Panc1 (cell line): ENCODE data around the gene SLC27A3. TPM values are rescaled to one million over a fixed set of nuclear protein-coding genes. Genes with fewer than 3 reads are reported as not detected.
A peak's percentile ranks its signal among the peaks of the same experiment; 100 is the strongest.

ENCODE experiments used
- ATAC-seq: fragments of 200-7000 bp; cut with Tn5 transposase; 2 replicates; pipeline ENCODE4 v1.9.1; 2020; ENCODE audit warnings: mild to moderate bottlenecking, moderate library complexity
- BruUV-seq: library from RNA; stranded (reverse); fragments of 400-500 nt; replicated peaks from 2 replicates; lab custom pipeline; 2021; lab: Mats Ljungman, UMichigan
- CTCF ChIA-PET: fragments of 300-600 bp; sonication (Branson Sonifier 250); formaldehyde crosslinking; loops from one replicate; lab custom pipeline; 2022; ENCODE audit warnings: antibody characterized with exemption; lab: Charles Lee
- POLR2A ChIA-PET: fragments of 300-600 bp; sonication (Branson Sonifier 250); formaldehyde crosslinking; loops from one replicate; lab custom pipeline; 2022; ENCODE audit warnings: antibody characterized with exemption; lab: Charles Lee
- DNase-seq: peaks from one replicate; pipeline ENCODE4 v3.0.0-alpha.2; 2010; ENCODE audit warnings: low read depth, low spot score
- H3K27ac ChIP-seq: 2 replicates; pipeline ENCODE4 v1.5.1; 2011; ENCODE audit warnings: mild to moderate bottlenecking, low read length, inconsistent platforms
- H3K27me3 ChIP-seq: fragments of 200-500 bp; sonication (Bioruptor generic); 2 replicates; pipeline ENCODE4 v1.6.0; 2014; ENCODE audit warnings: low read length, inconsistent platforms; ENCODE audit not compliant: control insufficient read depth, insufficient read depth
- H3K36me3 ChIP-seq: fragments of 200-500 bp; sonication (Bioruptor generic); 2 replicates; pipeline ENCODE4 v1.5.1; 2014; ENCODE audit warnings: inconsistent platforms, mild to moderate bottlenecking, low read length, moderate library complexity; ENCODE audit not compliant: control insufficient read depth, insufficient read depth
- H3K4me1 ChIP-seq: 2 replicates; pipeline ENCODE4 v1.5.1; 2011; ENCODE audit warnings: inconsistent platforms, mild to moderate bottlenecking, low read length, moderate library complexity; ENCODE audit not compliant: control insufficient read depth, insufficient read depth
- H3K4me3 ChIP-seq, 2 experiments: 2 replicates each; pipeline ENCODE4 v1.5.1; 2011 to 2012; ENCODE audit warnings: low read depth in 2 of 2, low read length in 2 of 2, mild to moderate bottlenecking in 2 of 2, inconsistent platforms in 1 of 2, moderate library complexity in 1 of 2
- H3K9me3 ChIP-seq: fragments of 200-500 bp; sonication (Bioruptor generic); 2 replicates; pipeline ENCODE4 v1.5.1; 2014; ENCODE audit warnings: low read depth, mild to moderate bottlenecking, inconsistent platforms, low read length, moderate library complexity; ENCODE audit not compliant: control insufficient read depth, insufficient read depth
- POLR2AphosphoS5 ChIP-seq: IDR thresholded peaks from 2 replicates; pipeline ENCODE4 v1.6.1; 2012; ENCODE audit warnings: mild to moderate bottlenecking, low read depth, low read length, moderate library complexity
- SIN3A ChIP-seq: IDR thresholded peaks from 2 replicates; pipeline ENCODE4 v1.6.1; 2012; ENCODE audit warnings: low read depth, mild to moderate bottlenecking, low read length, moderate library complexity, borderline replicate concordance; ENCODE audit not compliant: insufficient read depth
- TCF7L2 ChIP-seq: IDR thresholded peaks from 2 replicates; pipeline ENCODE4 v1.6.1; 2011; ENCODE audit warnings: mild to moderate bottlenecking, low read depth, low read length, inconsistent platforms
- in situ Hi-C: cut with HindIII; loops from 2 replicates; pipeline ENCODE4 v1.10.0; 2016; ENCODE audit warnings: low sequenced_read_pairs, low pct_unique_long_range_greater_than_20kb
- intact Hi-C: fragments of 100-400 bp; cut with micrococcal nuclease; formaldehyde crosslinking; loops from one replicate; pipeline ENCODE4 v1.10.0; 2022; ENCODE audit not compliant: unreplicated experiment
- total RNA-seq: library from RNA; stranded (reverse); gene quantifications from one replicate; pipeline ENCODE4 v1.2.1, GENCODE V29; 2021; ENCODE audit not compliant: unreplicated experiment
- TF ChIP-seq, protein P1 (sequence below): fragments of 450-650 bp; IDR thresholded peaks from 2 replicates; pipeline ENCODE4 v1.5.1; 2017; ENCODE audit warnings: mild to moderate bottlenecking
- TF ChIP-seq, protein P2 (sequence below), 2 experiments: IDR thresholded peaks; 2 replicates each; pipeline ENCODE4 v1.6.1; 2011 to 2012; ENCODE audit warnings: low read depth in 2 of 2, control low read depth in 1 of 2, low read length in 1 of 2, mild to moderate bottlenecking in 1 of 2, moderate library complexity in 1 of 2; ENCODE audit not compliant: insufficient read depth in 1 of 2

Gene SLC27A3
- total RNA-seq, 1 experiment from 2014 or later = 8.0 TPM

DNA sequence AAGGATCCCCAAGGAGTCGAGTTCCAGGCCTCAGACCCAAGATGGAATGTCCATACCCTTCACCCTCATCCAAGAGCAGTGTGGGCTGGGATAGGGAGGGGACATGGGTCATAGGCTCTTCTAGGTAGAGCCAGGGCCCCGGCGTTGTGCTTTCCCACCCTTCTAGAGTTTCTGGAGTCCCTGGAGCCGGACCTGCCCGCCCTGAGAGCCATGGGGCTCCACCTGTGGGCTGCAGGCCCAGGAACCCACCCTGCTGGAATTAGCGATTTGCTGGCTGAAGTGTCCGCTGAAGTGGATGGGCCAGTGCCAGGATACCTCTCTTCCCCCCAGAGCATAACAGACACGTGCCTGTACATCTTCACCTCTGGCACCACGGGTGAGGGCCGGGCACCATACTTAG lies 1.1 kb downstream of the SLC27A3 start:
- no peak for DNase-seq
- no peak; the same call in 1 of the 2 replicates for ATAC-seq
- ChIA-PET POLR2A (no interaction called here), CTCF (no interaction called here)
- no peak overlapping the region for H3K27ac ChIP-seq
- peak overlapping the region; percentile 60 to 61 for H3K4me3 ChIP-seq
- H3K27me3 ChIP-seq = no peaks in the 10 kb centered on the region
- no TSS peak for BruUV-seq
- TF ChIP-seq TCF7L2 = no peak
- TF ChIP-seq, protein P1, sequence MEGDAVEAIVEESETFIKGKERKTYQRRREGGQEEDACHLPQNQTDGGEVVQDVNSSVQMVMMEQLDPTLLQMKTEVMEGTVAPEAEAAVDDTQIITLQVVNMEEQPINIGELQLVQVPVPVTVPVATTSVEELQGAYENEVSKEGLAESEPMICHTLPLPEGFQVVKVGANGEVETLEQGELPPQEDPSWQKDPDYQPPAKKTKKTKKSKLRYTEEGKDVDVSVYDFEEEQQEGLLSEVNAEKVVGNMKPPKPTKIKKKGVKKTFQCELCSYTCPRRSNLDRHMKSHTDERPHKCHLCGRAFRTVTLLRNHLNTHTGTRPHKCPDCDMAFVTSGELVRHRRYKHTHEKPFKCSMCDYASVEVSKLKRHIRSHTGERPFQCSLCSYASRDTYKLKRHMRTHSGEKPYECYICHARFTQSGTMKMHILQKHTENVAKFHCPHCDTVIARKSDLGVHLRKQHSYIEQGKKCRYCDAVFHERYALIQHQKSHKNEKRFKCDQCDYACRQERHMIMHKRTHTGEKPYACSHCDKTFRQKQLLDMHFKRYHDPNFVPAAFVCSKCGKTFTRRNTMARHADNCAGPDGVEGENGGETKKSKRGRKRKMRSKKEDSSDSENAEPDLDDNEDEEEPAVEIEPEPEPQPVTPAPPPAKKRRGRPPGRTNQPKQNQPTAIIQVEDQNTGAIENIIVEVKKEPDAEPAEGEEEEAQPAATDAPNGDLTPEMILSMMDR = no peak
- TF ChIP-seq POLR2AphosphoS5 = no peak
- no peak for TF ChIP-seq SIN3A
- TF ChIP-seq, protein P2, sequence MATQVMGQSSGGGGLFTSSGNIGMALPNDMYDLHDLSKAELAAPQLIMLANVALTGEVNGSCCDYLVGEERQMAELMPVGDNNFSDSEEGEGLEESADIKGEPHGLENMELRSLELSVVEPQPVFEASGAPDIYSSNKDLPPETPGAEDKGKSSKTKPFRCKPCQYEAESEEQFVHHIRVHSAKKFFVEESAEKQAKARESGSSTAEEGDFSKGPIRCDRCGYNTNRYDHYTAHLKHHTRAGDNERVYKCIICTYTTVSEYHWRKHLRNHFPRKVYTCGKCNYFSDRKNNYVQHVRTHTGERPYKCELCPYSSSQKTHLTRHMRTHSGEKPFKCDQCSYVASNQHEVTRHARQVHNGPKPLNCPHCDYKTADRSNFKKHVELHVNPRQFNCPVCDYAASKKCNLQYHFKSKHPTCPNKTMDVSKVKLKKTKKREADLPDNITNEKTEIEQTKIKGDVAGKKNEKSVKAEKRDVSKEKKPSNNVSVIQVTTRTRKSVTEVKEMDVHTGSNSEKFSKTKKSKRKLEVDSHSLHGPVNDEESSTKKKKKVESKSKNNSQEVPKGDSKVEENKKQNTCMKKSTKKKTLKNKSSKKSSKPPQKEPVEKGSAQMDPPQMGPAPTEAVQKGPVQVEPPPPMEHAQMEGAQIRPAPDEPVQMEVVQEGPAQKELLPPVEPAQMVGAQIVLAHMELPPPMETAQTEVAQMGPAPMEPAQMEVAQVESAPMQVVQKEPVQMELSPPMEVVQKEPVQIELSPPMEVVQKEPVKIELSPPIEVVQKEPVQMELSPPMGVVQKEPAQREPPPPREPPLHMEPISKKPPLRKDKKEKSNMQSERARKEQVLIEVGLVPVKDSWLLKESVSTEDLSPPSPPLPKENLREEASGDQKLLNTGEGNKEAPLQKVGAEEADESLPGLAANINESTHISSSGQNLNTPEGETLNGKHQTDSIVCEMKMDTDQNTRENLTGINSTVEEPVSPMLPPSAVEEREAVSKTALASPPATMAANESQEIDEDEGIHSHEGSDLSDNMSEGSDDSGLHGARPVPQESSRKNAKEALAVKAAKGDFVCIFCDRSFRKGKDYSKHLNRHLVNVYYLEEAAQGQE (IDR thresholded peaks at IDR 0.05; ENCODE audit: insufficient read depth in 1 of 2, low read depth in 2 of 2, low read length in 1 of 2) = no peak
- peaks cover 3% of the 10 kb centered on the region; the same call in 1 of the 2 replicates for H3K36me3 ChIP-seq
- no peaks in the 10 kb centered on the region for H3K9me3 ChIP-seq
- intact Hi-C loops = loop anchor here (10.0 kb wide), 1 partner anchor 262 kb away; no protein-coding TSS in a partner anchor
- peaks cover 8% of the 10 kb centered on the region for H3K4me1 ChIP-seq
- in situ Hi-C loops = no loop called here

DNA sequence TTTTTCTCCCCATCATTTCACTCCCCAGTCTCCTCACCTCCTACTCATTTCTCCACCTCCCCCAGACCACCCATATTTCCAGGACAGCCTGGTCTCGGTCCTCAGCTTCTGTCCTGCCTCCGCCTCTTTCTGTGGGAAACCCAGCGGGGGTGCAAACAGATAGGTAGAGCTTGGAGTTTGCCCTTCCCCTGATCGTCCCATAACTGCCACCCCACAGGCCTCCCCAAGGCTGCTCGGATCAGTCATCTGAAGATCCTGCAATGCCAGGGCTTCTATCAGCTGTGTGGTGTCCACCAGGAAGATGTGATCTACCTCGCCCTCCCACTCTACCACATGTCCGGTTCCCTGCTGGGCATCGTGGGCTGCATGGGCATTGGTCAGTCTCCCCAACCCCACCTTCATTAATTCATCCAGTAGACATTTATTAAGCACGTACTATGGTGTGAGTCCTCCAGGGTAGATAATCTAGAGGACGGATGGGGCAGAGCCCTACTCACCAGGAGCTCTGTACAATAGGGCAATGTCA lies 1.7 kb downstream of the SLC27A3 start:
- no peak for TF ChIP-seq SIN3A
- TF ChIP-seq, protein P1 = no peak
- TF ChIP-seq, protein P2 (IDR thresholded peaks at IDR 0.05; ENCODE audit: insufficient read depth in 1 of 2, low read depth in 2 of 2, low read length in 1 of 2) = no peak
- TF ChIP-seq POLR2AphosphoS5 = no peak
- POLR2A ChIA-PET = no interaction called here
- Histone ChIP-seq H3K27ac (no peak overlapping the region), H3K27me3 (no peaks in the 10 kb centered on the region), H3K4me3 (no peak overlapping the region), H3K4me1 (peaks cover 8% of the 10 kb centered on the region), H3K36me3 (peaks cover 3% of the 10 kb centered on the region; the same call in 1 of the 2 replicates), H3K9me3 (no peaks in the 10 kb centered on the region)
- DNase-seq (no peak), ATAC-seq (no peak)
- in situ Hi-C loops = no loop called here
- BruUV-seq = no TSS peak
- CTCF ChIA-PET = no interaction called here
- intact Hi-C loops = loop anchor here (10.0 kb wide), 1 partner anchor 262 kb away; no protein-coding TSS in a partner anchor
